Spleen (tissue), 13 donors: ENCODE results near the gene ABI1. TPM values are rescaled to one million over a fixed set of nuclear protein-coding genes. Genes with fewer than 3 reads are reported as not detected.
"Not testable (repeated sequence)": the region's sequence is repeated elsewhere in the genome, so short reads cannot be mapped to it uniquely, and the experiment has no call there.

Source experiments
- DNase-seq: peaks from one replicate; pipeline ENCODE4 v3.0.0-alpha.2; 2020
- H3K27ac ChIP-seq, 8 donors: fragments of 200-600 bp; sonication (generic) in 7 of 8; 1 replicate in 4 of 8; 2 replicates in 4 of 8; pipeline versions ENCODE4 v1.5.0 to v1.8.0; 2016 to 2021; ENCODE audit warnings: inconsistent platforms in 4 of 8, mild to moderate bottlenecking in 4 of 8, moderate library complexity in 1 of 8
- H3K27me3 ChIP-seq, 7 donors: fragments of 200-600 bp; sonication (generic) in 6 of 7; replicated peaks in 1 of 7; 1 replicate in 4 of 7; 2 replicates in 3 of 7; pipeline versions ENCODE4 v1.5.0 to v1.8.0; 2016 to 2021; ENCODE audit warnings: inconsistent platforms in 3 of 7, mild to moderate bottlenecking in 1 of 7
- H3K36me3 ChIP-seq, 6 donors: fragments of 200-600 bp; sonication (generic) in 5 of 6; 1 replicate in 4 of 6; 2 replicates in 2 of 6; pipeline versions ENCODE4 v1.5.0 to v1.8.0; 2016 to 2021; ENCODE audit warnings: inconsistent platforms in 2 of 6
- H3K4me1 ChIP-seq, 6 donors: fragments of 200-600 bp; sonication (generic) in 5 of 6; 1 replicate in 3 of 6; 2 replicates in 3 of 6; pipeline versions ENCODE4 v1.5.0 to v1.8.0; 2016 to 2021; ENCODE audit warnings: inconsistent platforms in 3 of 6
- H3K4me3 ChIP-seq, 8 donors: fragments of 200-600 bp; sonication (generic) in 7 of 8; 1 replicate in 4 of 8; 2 replicates in 4 of 8; pipeline versions ENCODE4 v1.5.0 to v1.8.0; 2016 to 2021; ENCODE audit warnings: inconsistent platforms in 4 of 8, mild to moderate bottlenecking in 4 of 8, moderate library complexity in 2 of 8
- H3K9me3 ChIP-seq, 8 donors: fragments of 200-600 bp; sonication (generic) in 7 of 8; 1 replicate in 4 of 8; 2 replicates in 4 of 8; pipeline versions ENCODE4 v1.5.0 to v1.8.0; 2016 to 2021; ENCODE audit warnings: inconsistent platforms in 4 of 8
- POLR2A ChIP-seq, 3 donors: fragments of 450-650 bp; IDR thresholded peaks; one replicate each; pipeline ENCODE4 v1.5.1; 2017; ENCODE audit warnings: antibody characterized with exemption in 3 of 3, mild to moderate bottlenecking in 1 of 3
- POLR2AphosphoS5 ChIP-seq, 3 donors: sonication (generic); formaldehyde crosslinking; IDR thresholded peaks; one replicate each; pipeline ENCODE4 v1.5.1; 2017; ENCODE audit warnings: antibody characterized with exemption in 3 of 3
- WGBS, 5 donors: extraction: QIAGEN DNeasy Blood & Tissue Kit in 3 of 5; methylation state at CpG; one replicate each; pipeline versions ENCODE4 v1.1.5 to v1.1.7; 2013 to 2018; 5-methylcytosine and 5-hydroxymethylcytosine counted together
- intact Hi-C: fragments of 100-400 bp; cut with DNase I; formaldehyde crosslinking; loops from one replicate; pipeline ENCODE4 v1.15.0; 2023; ENCODE audit warnings: low total_unique reads
- long read RNA-seq, 2 donors: transcript quantifications; one replicate each; lab custom pipeline, GENCODE V29; 2026
- polyA plus RNA-seq, 3 donors: library from polyadenylated mRNA; stranded (reverse); fragments of 200-250 nt; gene quantifications; one replicate each; pipeline ENCODE4 v1.2.1, GENCODE V29; 2013
- total RNA-seq, 7 donors: library from RNA; depleted of rRNA in 3 of 7; stranded (reverse); fragments of >200 nt in 3 of 7; fragmentation: NEBNext Ultra II Directional in 4 of 7; extraction: Animal tissue kit (Norgen Biotek cat#: 25700) in 4 of 7; gene quantifications; one replicate each; pipeline versions ENCODE4 v1.1.0 to v1.2.1, GENCODE V29; 2016 to 2021
- TF ChIP-seq, protein P1 (sequence below), 11 experiments: fragments of 200-600 bp in 7 of 11; fragments of 450-650 bp in 4 of 11; sonication (generic) in 4 of 11; IDR thresholded peaks in 8 of 11; conservative IDR thresholded peaks in 3 of 11; 1 replicate in 7 of 11; 2 replicates in 4 of 11; pipeline versions ENCODE4 v1.4.0 to v1.8.0; 2016 to 2021; ENCODE audit warnings: antibody characterized with exemption in 11 of 11, inconsistent platforms in 4 of 11, mild to moderate bottlenecking in 1 of 11
- donor health status: healthy with polysubstance abuse.
- donor health status: DM: no; HTN: no; CAD: no; lungs with moderate emphysema.
- donor health status: DM: no; HTN: no; CAD: no.
- donor health status: Bipolar disorder and iron deficiency.
- donor health status: healthy.
- donor health status: DM: no; HTN: no; CAD: no.
- donor health status: DM: yes; HTN: yes; CAD: no.

Gene ABI1
- total RNA-seq (10 to 100 TPM; 50.6 to 74.0 (median 59.7) TPM), polyA plus RNA-seq (10 to 100 TPM; 33.4 to 43.1 (median 38.7) TPM)
- long read RNA-seq, donor 1, partial matches to known transcripts = 12 of 16 reads
- long read RNA-seq, donor 1, other reads (novel, unspliced or antisense) = 0 of 16 reads
- long read RNA-seq, donor 2, partial matches to known transcripts = 7 of 18 reads
- long read RNA-seq, donor 2, other reads (novel, unspliced or antisense) = 8 of 18 reads

DNA sequence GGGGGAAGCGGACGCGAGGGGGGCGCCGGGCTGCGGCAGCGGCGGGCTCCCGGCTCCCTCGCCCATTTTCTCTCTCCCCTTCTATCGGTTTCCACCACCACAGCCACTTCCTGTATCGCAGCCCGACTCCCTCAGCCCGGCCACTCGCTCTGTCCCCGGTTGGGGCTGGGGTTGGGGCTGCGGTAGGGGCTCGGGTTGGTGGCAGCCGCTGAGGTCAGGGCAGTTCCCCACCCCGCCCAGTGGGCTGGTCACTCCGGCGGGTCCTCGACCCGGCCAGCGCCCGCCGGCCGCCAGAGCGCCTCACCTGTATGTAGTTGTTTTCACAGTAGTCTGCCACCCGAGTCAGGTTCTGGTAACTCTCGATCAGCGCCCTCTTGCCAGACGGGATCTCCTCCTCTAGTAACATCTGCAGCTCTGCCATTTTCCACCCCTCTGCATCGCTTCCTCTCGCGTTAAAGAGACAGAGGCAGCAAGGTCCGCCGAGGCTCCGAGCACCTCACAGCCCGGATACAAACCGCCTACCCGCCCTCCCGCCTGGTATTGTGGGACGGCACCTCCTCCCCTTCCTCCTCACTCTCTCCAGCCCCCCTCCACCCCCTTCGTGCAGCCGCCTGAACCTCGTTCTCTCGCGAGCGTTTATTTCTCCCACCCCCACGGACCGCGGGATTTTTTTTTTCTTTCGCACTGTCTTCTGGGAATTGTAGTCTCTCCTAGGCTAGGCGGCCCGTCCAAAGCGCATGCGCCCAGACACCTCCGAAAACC, at the start of gene ABI1:
ABI1 (minus strand) TSS at position 516 of the 762 bp plus-strand sequence; CDS start at position 421, 95 bp downstream.
- Histone ChIP-seq H3K4me3 (peak within 1 kb of the TSS; percentile 67 to 97 (median 92)), H3K36me3 (no peaks in the 10 kb centered on the region), H3K4me1 (peaks cover 29 to 56% (median 44%) of the 10 kb centered on the region in 6 donors), H3K27me3 (no peaks in the 10 kb centered on the region), H3K27ac (peak within 1 kb of the TSS; percentile 98 to 100 (median 99)), H3K9me3 (no peaks in the 10 kb centered on the region)
- intact Hi-C loops = no loop called here
- DNase-seq = peak; percentile 99
- 0% methylated on average over 49 to 59 of the region's 59 CpGs for WGBS, 5 donors
- peak; percentile 97 to 99 (median 99) for TF ChIP-seq POLR2AphosphoS5 (IDR thresholded peaks at IDR 0.05)
- peak; percentile 95 to 97 (median 95) for TF ChIP-seq POLR2A (IDR thresholded peaks at IDR 0.05)
- TF ChIP-seq, protein P1, sequence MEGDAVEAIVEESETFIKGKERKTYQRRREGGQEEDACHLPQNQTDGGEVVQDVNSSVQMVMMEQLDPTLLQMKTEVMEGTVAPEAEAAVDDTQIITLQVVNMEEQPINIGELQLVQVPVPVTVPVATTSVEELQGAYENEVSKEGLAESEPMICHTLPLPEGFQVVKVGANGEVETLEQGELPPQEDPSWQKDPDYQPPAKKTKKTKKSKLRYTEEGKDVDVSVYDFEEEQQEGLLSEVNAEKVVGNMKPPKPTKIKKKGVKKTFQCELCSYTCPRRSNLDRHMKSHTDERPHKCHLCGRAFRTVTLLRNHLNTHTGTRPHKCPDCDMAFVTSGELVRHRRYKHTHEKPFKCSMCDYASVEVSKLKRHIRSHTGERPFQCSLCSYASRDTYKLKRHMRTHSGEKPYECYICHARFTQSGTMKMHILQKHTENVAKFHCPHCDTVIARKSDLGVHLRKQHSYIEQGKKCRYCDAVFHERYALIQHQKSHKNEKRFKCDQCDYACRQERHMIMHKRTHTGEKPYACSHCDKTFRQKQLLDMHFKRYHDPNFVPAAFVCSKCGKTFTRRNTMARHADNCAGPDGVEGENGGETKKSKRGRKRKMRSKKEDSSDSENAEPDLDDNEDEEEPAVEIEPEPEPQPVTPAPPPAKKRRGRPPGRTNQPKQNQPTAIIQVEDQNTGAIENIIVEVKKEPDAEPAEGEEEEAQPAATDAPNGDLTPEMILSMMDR (IDR thresholded peaks at IDR 0.05 in 8 of 11, conservative IDR thresholded peaks at IDR 0.05 in 3 of 11) = no peak

DNA sequence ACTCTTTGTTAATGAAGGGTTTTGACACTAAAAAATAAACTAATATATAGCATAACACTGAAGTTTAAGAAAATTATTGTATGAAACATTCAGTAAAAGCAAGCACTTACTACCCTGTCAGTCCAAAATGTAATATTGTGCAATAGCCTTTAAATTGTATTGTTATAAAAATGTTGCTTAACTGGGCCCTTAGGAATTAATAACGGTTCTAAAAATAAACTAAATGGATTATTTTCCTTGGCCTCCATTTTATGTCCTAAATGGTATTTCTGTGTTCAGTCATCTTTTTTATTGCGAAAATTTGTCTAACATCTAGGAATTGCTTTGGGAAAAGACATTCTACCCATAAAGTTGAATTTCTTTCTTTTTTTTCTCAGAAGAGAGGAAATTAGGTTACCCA, 49.0 kb upstream of the ABI1 start:
- DNase-seq = no peak
- WGBS, 5 donors = 86 to 95% (median 94%) methylated on average over 2 of the region's 2 CpGs
- peaks cover 0 to 5% (median 0%) of the 10 kb centered on the region in 8 donors for H3K9me3 ChIP-seq
- no peak overlapping the region for H3K27ac ChIP-seq
- intact Hi-C loops = no loop called here
- no peak overlapping the region for H3K4me3 ChIP-seq
- peaks cover 0 to 8% (median 0%) of the 10 kb centered on the region in 6 donors for H3K4me1 ChIP-seq
- TF ChIP-seq, protein P1 (IDR thresholded peaks at IDR 0.05 in 8 of 11, conservative IDR thresholded peaks at IDR 0.05 in 3 of 11) = no peak
- TF ChIP-seq POLR2AphosphoS5 (IDR thresholded peaks at IDR 0.05) = no peak
- no peak for TF ChIP-seq POLR2A (IDR thresholded peaks at IDR 0.05)
- H3K27me3 ChIP-seq = no peaks in the 10 kb centered on the region
- H3K36me3 ChIP-seq = no peaks in the 10 kb centered on the region

DNA sequence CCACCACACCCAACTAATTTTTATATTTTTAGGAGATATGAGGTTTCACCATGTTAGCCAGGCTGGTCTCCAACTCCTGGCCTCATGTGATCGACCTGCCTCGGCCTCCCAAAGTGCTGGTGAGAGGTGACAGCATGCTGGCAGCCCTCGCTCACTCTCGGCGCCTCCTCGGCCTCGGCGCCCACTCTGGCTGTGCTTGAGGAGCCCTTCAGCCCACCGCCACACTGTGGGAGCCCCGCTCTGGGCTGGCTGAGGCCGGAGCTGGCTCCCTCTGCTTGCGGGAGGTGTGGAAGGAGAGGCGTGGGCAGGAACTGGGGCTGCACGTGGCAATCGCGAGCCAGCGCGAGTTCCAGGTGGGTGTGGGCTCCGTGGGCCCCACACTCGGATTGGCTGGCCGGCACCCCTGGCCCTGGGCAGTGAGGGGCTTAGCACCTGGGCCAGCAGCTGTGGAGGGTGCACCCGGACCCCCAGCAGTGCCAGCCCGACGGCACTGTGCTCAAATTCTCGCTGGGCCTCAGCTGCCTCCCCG, 44.6 kb upstream of the ABI1 start:
- H3K27me3 ChIP-seq, DNase-seq, H3K27ac ChIP-seq, H3K9me3 ChIP-seq, intact Hi-C loops, H3K4me3 ChIP-seq, H3K36me3 ChIP-seq, H3K4me1 ChIP-seq: not testable (repeated sequence)
- 90 to 95% (median 94%) methylated on average over 24 to 26 of the region's 26 CpGs for WGBS, 5 donors

DNA sequence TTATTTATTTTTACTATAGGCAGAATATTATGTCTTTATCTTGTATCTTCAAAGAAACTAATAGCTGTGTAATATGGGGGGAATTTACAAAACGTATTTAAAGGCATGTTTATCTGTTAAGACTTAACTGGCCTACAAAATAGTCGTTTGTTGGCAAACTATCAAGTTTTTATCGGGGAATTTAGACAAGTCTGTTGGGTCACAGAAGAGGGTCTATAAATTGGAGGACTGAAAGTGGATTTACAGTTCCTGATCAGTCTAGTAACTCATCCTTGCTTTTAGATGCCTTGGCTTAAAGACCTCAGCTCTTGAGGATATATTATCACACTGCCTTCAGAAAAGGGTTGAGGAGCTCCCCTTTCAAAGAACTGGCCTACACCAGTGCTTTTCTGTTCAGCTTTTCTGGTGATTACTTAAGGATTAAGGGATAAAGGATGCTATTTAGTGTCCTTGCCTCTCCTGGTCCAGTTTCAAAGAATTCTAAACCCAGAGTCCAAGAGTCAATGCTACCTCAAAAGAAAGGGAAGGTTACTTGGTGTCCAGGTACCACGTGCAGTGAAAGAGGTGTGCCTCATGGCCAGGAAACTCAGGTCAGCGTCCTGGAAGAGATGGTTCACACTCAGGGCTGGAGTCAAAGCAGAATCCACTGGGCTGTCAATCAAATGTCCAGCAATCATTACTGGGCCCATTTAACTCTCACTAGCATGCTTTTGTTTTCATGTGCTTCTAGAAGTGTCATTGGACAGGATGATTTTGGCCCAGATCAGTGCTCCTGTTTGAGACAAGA, 42.9 kb upstream of the ABI1 start:
- TF ChIP-seq, protein P1 (IDR thresholded peaks at IDR 0.05 in 8 of 11, conservative IDR thresholded peaks at IDR 0.05 in 3 of 11) = no peak
- TF ChIP-seq POLR2A (IDR thresholded peaks at IDR 0.05) (no peak), POLR2AphosphoS5 (IDR thresholded peaks at IDR 0.05) (no peak)
- 56 to 81% (median 68%) methylated on average over 5 of the region's 5 CpGs for WGBS, 5 donors
- intact Hi-C loops = no loop called here

DNA sequence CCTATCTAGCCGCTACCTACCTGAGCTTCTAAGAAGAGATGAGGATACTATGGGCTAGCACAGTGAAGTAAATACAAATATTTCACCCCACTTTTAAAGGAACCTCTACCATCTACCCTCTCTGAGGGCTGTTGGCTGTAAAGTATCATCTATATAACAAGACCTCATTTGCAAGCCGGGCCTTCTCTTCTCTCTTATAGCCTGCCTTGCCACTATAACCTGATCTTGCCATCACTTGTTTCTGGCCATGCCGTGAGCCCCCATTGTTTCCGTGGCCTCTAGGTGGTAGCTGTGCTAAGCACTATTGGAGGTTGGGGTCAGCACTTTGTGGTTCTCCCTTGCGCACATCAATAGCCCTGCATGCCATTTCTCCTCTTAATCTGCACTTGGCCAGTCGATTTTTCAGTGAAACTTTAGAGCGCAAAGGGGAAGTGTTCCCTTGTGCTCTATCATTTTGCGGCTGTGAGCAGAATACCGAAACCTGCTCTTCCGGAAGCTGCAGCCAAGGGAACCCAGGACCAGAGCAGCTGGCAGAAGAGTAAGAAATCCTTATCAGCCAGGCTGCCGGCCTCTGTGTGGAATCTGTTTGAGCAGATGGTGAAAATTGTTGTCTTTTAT, 31.7 kb upstream of the ABI1 start:
- intact Hi-C loops = loop anchor here (10.0 kb wide), 1 partner anchor 462 kb away; no protein-coding TSS in a partner anchor
- H3K4me1 ChIP-seq, H3K27ac ChIP-seq, DNase-seq, H3K4me3 ChIP-seq, H3K36me3 ChIP-seq, H3K27me3 ChIP-seq: not testable (repeated sequence)
- 52 to 77% (median 66%) methylated on average over 4 to 10 of the region's 11 CpGs for WGBS, 5 donors
- peaks cover 0 to 13% (median 7%) of the 10 kb centered on the region in 8 donors for H3K9me3 ChIP-seq

More for the DNA sequence above, 42.9 kb upstream of the ABI1 start:
- H3K36me3 ChIP-seq = no peaks in the 10 kb centered on the region
- no peaks in the 10 kb centered on the region for H3K27me3 ChIP-seq
- no peaks in the 10 kb centered on the region for H3K4me1 ChIP-seq
- DNase-seq = no peak
- H3K9me3 ChIP-seq = peaks cover 0 to 5% (median 0%) of the 10 kb centered on the region in 8 donors
- H3K4me3 ChIP-seq = no peak overlapping the region
- H3K27ac ChIP-seq = no peak overlapping the region
